Measurements from ENCODE around the gene HERC2.

The HERC2 gene

DNA sequence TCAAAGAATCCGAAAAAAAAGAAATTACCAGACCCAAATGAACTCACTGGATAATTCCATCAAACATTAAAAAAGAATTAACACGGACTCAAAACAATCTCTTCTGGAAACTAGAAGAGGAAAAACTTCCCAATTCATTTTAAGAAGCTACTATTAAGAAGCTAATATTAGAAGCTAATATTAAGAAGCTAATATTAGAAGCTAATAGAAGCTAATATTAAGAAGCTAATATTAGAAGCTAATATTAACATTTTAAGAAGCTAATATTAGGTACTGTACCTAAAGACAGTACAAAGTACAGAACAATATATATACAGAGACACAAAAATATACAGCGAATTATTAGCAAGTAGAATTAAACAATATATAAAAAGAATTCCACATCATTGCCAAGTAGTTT lies 35.9 kb downstream of the HERC2 start:
- H3K27ac ChIP-seq, result no peak overlapping the region
- no peaks in the 10 kb centered on the region for H4K20me1 ChIP-seq (ENCODE audit: insufficient read depth)
- H3K4me3 ChIP-seq (IDR thresholded peaks at IDR 0.05; ENCODE audit: insufficient read depth, low read depth, low read length), result no peak overlapping the region
- no peaks in the 10 kb centered on the region for H3K27me3 ChIP-seq (ENCODE audit: insufficient read depth, low read depth)
- H3K4me2 ChIP-seq, result no peak overlapping the region
- H3K4me1 ChIP-seq (ENCODE audit: low read depth, poor library complexity, severe bottlenecking), result peaks cover 26% of the 10 kb centered on the region
- no peaks in the 10 kb centered on the region for H3K36me3 ChIP-seq (ENCODE audit: insufficient read depth)
- TF ChIP-seq, protein P1, sequence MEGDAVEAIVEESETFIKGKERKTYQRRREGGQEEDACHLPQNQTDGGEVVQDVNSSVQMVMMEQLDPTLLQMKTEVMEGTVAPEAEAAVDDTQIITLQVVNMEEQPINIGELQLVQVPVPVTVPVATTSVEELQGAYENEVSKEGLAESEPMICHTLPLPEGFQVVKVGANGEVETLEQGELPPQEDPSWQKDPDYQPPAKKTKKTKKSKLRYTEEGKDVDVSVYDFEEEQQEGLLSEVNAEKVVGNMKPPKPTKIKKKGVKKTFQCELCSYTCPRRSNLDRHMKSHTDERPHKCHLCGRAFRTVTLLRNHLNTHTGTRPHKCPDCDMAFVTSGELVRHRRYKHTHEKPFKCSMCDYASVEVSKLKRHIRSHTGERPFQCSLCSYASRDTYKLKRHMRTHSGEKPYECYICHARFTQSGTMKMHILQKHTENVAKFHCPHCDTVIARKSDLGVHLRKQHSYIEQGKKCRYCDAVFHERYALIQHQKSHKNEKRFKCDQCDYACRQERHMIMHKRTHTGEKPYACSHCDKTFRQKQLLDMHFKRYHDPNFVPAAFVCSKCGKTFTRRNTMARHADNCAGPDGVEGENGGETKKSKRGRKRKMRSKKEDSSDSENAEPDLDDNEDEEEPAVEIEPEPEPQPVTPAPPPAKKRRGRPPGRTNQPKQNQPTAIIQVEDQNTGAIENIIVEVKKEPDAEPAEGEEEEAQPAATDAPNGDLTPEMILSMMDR (conservative IDR thresholded peaks at IDR 0.05; ENCODE audit: low read depth, low read length), result no peak
- no peak overlapping the region for H2AFZ ChIP-seq (ENCODE audit: low read depth)
- H3K9ac ChIP-seq, result no peak overlapping the region
- no peaks in the 10 kb centered on the region for H3K79me2 ChIP-seq (ENCODE audit: insufficient read depth, low read depth)

- H3K9ac ChIP-seq, result no peak overlapping the region
- no peaks in the 10 kb centered on the region for H3K36me3 ChIP-seq (ENCODE audit: insufficient read depth)
- H3K4me2 ChIP-seq, result no peak overlapping the region
- no peaks in the 10 kb centered on the region for H4K20me1 ChIP-seq (ENCODE audit: insufficient read depth)
- H3K79me2 ChIP-seq (ENCODE audit: insufficient read depth, low read depth), result no peaks in the 10 kb centered on the region
- no peak overlapping the region for H2AFZ ChIP-seq (ENCODE audit: low read depth)
- H3K27ac ChIP-seq, result no peak overlapping the region
- no peaks in the 10 kb centered on the region for H3K27me3 ChIP-seq (ENCODE audit: insufficient read depth, low read depth)
- no peak overlapping the region for H3K4me3 ChIP-seq (IDR thresholded peaks at IDR 0.05; ENCODE audit: insufficient read depth, low read depth, low read length)
- no peaks in the 10 kb centered on the region for H3K4me1 ChIP-seq (ENCODE audit: low read depth, poor library complexity, severe bottlenecking)
- TF ChIP-seq, protein P1 (conservative IDR thresholded peaks at IDR 0.05; ENCODE audit: low read depth, low read length), result no peak
These were observed 40.1 kb downstream of the HERC2 start for GRCh38 chr15:28281876-28282275.

GRCh38 chr15:28274635-28275034 lies 47.3 kb downstream of the HERC2 start:
- Histone ChIP-seq H3K79me2 (ENCODE audit: insufficient read depth, low read depth) (no peaks in the 10 kb centered on the region), H3K36me3 (ENCODE audit: insufficient read depth) (no peaks in the 10 kb centered on the region), H3K27ac (no peak overlapping the region), H3K27me3 (ENCODE audit: insufficient read depth, low read depth) (no peaks in the 10 kb centered on the region), H3K9ac (no peak overlapping the region), H2AFZ (ENCODE audit: low read depth) (no peak overlapping the region), H3K4me2 (no peak overlapping the region), H4K20me1 (ENCODE audit: insufficient read depth) (no peaks in the 10 kb centered on the region), H3K4me3 (IDR thresholded peaks at IDR 0.05; ENCODE audit: insufficient read depth, low read depth, low read length) (no peak overlapping the region), H3K4me1 (ENCODE audit: low read depth, poor library complexity, severe bottlenecking) (no peaks in the 10 kb centered on the region)
- TF ChIP-seq, protein P1 (conservative IDR thresholded peaks at IDR 0.05; ENCODE audit: low read depth, low read length), result no peak

DNA sequence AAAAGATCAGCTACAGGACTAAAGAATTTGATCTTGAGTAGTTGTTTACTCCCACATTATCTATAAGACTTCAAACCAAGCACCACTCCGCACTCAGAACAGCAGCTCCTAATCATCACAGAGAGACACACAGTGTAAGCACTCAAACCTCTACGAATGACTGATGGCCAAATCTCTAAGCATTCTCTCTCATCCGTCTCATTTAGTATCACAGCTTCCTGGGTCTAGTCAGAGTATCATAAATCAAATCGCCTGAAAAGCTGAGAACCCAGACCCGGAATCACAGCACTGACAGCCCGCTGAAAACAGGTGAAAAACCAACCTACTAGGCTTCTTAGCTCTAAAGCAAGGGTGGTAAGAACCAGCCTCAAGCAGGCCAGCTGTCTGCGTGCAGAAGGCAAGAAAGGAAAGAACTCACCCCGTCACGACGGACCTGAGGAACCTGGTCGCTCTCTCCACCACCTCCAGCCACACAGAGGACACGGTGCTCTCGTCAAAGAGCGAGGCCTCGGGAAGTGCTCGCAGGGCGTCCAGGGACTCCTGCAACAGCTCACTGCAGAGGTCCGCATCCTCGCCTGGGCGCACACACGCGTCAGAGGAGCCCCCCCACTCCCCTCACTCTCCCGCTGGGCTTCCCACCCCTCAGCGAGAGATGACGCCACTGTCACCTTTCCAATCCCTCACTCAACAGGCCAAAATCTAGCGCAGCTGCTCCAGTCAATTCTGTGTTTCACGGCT lies 47.9 kb downstream of the HERC2 start:
- no peak overlapping the region for H3K4me3 ChIP-seq (IDR thresholded peaks at IDR 0.05; ENCODE audit: insufficient read depth, low read depth, low read length)
- no peaks in the 10 kb centered on the region for H4K20me1 ChIP-seq (ENCODE audit: insufficient read depth)
- H3K9ac ChIP-seq, result no peak overlapping the region
- no peaks in the 10 kb centered on the region for H3K79me2 ChIP-seq (ENCODE audit: insufficient read depth, low read depth)
- H3K27ac ChIP-seq, result no peak overlapping the region
- no peaks in the 10 kb centered on the region for H3K4me1 ChIP-seq (ENCODE audit: low read depth, poor library complexity, severe bottlenecking)
- no peak overlapping the region for H2AFZ ChIP-seq (ENCODE audit: low read depth)
- no peaks in the 10 kb centered on the region for H3K36me3 ChIP-seq (ENCODE audit: insufficient read depth)
- TF ChIP-seq, protein P1 (conservative IDR thresholded peaks at IDR 0.05; ENCODE audit: low read depth, low read length), result no peak
- no peaks in the 10 kb centered on the region for H3K27me3 ChIP-seq (ENCODE audit: insufficient read depth, low read depth)
- H3K4me2 ChIP-seq, result no peak overlapping the region

All from KMS-11 (cell line).